Fibroblast of villous mesenchyme (primary cell): ENCODE results near the gene SMARCA4. TPM values are rescaled to one million over a fixed set of nuclear protein-coding genes. Genes with fewer than 3 reads are reported as not detected.
"Not testable (repeated sequence)": the region's sequence is repeated elsewhere in the genome, so short reads cannot be mapped to it uniquely, and the experiment has no call there.

ENCODE experiments used
- DNase-seq: peaks from one replicate; pipeline ENCODE4 v3.0.0-alpha.2; 2010; ENCODE audit warnings: low read depth
- H3K4me3 ChIP-seq: 2 replicates; pipeline ENCODE4 v1.5.1; 2011; ENCODE audit warnings: low read depth, mild to moderate bottlenecking, low read length
- CTCF ChIP-seq: IDR thresholded peaks from 2 replicates; pipeline ENCODE4 v1.5.1; 2012; ENCODE audit warnings: low read depth, mild to moderate bottlenecking, low read length; ENCODE audit not compliant: insufficient read depth
- total RNA-seq: library from RNA; depleted of rRNA; stranded (reverse); fragments of >200 nt; gene quantifications from 2 replicates; pipeline ENCODE4 v1.2.3, GENCODE V29; 2012

SMARCA4 gene
- total RNA-seq, 1 donor = 96.7 TPM

GRCh38 chr19:11090997-11091702 is 130.3 kb downstream of the SMARCA4 start:
- TF ChIP-seq CTCF = no peak
- H3K4me3 ChIP-seq = peak overlapping the region; percentile 75
- no peak for DNase-seq

- peak; percentile 97 for DNase-seq
- H3K4me3 ChIP-seq = peak overlapping the region; percentile 75
- TF ChIP-seq CTCF = no peak
Observed at GRCh38 chr19:11091703-11092153, 130.9 kb downstream of the SMARCA4 start.

- TF ChIP-seq CTCF = no peak
- peak overlapping the region; percentile 75 for H3K4me3 ChIP-seq
- peak; percentile 53 for DNase-seq
Observed at GRCh38 chr19:11092181-11092538, 131.3 kb downstream of the SMARCA4 start.

GRCh38 chr19:11093689-11094238 is 132.9 kb downstream of the SMARCA4 start:
- H3K4me3 ChIP-seq = no peak overlapping the region
- TF ChIP-seq CTCF = no peak

GRCh38 chr19:11094520-11094894 is 133.7 kb downstream of the SMARCA4 start:
- H3K4me3 ChIP-seq = peak overlapping the region; percentile 23
- no peak for DNase-seq
- TF ChIP-seq CTCF = no peak

More at GRCh38 chr19:11093689-11094238, 132.9 kb downstream of the SMARCA4 start:
- DNase-seq = no peak

GRCh38 chr19:11096210-11096841 is 135.5 kb downstream of the SMARCA4 start:
- TF ChIP-seq CTCF = no peak
- peak; percentile 60 for DNase-seq
- no peak overlapping the region for H3K4me3 ChIP-seq

GRCh38 chr19:11097367-11097766 is 136.5 kb downstream of the SMARCA4 start:
- H3K4me3 ChIP-seq, DNase-seq: not testable (repeated sequence)
